HG03095 (cell line): Measurements from ENCODE around the gene JCHAIN.
A peak's percentile ranks its signal among the peaks of the same experiment; 100 is the strongest.
"Not testable (repeated sequence)": the region's sequence is repeated elsewhere in the genome, so short reads cannot be mapped to it uniquely, and the experiment has no call there.

Experiments
- ATAC-seq: cut with Tn5 transposase; IDR thresholded peaks from one replicate; pipeline ENCODE4 v1.9.1; 2021; ENCODE audit warnings: moderate library complexity; ENCODE audit not compliant: unreplicated experiment

JCHAIN gene

GRCh38 chr4:70650741-70651140 lies 15.6 kb downstream of the JCHAIN start:
- ATAC-seq = not testable (repeated sequence)

- ATAC-seq = no peak
Measured at GRCh38 chr4:70640192-70640591, 26.1 kb downstream of the JCHAIN start.

GRCh38 chr4:70637239-70637913 lies 28.9 kb downstream of the JCHAIN start:
- no peak for ATAC-seq

- no peak for ATAC-seq
Measured at GRCh38 chr4:70634482-70634881, 31.8 kb downstream of the JCHAIN start.

- ATAC-seq = no peak
Measured at GRCh38 chr4:70632028-70632427, 34.3 kb downstream of the JCHAIN start.

GRCh38 chr4:70630162-70630561 lies 36.1 kb downstream of the JCHAIN start:
- no peak for ATAC-seq

GRCh38 chr4:70629469-70630090 lies 36.7 kb downstream of the JCHAIN start:
- ATAC-seq = no peak

GRCh38 chr4:70628444-70628843 lies 37.9 kb downstream of the JCHAIN start, which contains the start of gene ENAM:
ENAM (plus strand) TSS chr4:70628744; CDS start chr4:70629501, 757 bp downstream.
- no peak for ATAC-seq

- no peak for ATAC-seq
Measured at GRCh38 chr4:70627620-70628019, 38.7 kb downstream of the JCHAIN start.

GRCh38 chr4:70624226-70624793 lies 42.0 kb downstream of the JCHAIN start:
- ATAC-seq = no peak

- ATAC-seq = no peak
Measured at GRCh38 chr4:70623323-70623722, 43.0 kb downstream of the JCHAIN start.

- no peak for ATAC-seq
Measured at GRCh38 chr4:70619778-70620177, 46.5 kb downstream of the JCHAIN start.

GRCh38 chr4:70619288-70619687 lies 47.0 kb downstream of the JCHAIN start:
- ATAC-seq = no peak

- ATAC-seq = no peak
Measured at GRCh38 chr4:70614184-70614555, 52.1 kb downstream of the JCHAIN start.

GRCh38 chr4:70613306-70614183 lies 52.8 kb downstream of the JCHAIN start:
- peak; percentile 49 for ATAC-seq

- no peak for ATAC-seq
Measured at GRCh38 chr4:70608324-70608723, 58.0 kb downstream of the JCHAIN start.

- ATAC-seq = no peak
Measured at GRCh38 chr4:70607334-70607853, 58.9 kb downstream of the JCHAIN start.

GRCh38 chr4:70606459-70606858 lies 59.8 kb downstream of the JCHAIN start:
- no peak for ATAC-seq
